ENCODE measurements around the gene PTPRD. TPM values are rescaled to one million over a fixed set of nuclear protein-coding genes. Genes with fewer than 3 reads are reported as not detected.

Gene PTPRD
- total and polyA plus RNA-seq, 10 donors, result 0.08 to 11.7 (median 2.9) TPM

DNA sequence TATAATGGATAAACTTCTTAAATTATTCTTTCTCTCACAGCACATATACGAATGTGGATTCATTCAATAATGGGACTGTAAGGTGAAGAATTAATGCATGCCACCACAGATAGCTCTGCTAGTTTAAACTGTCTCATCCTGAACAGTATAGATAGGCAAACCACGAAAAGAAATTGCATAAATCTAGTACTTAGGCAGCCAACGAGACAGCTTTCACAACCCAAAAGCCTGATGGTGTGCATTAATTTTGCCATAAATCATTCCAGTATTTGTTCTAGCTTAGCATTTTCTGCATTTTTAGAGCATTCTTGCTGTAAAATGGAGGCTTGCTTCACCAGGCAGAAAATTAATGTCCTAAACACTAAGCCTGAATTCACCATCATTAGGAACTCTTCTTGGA lies 1979.0 kb downstream of the PTPRD start:
- no peaks in the 10 kb centered on the region for H3K27me3 ChIP-seq (replicated peaks in 1 of 7)
- H3K9me3 ChIP-seq, result no peaks in the 10 kb centered on the region
- WGBS, 5 donors, result 25 to 48% (median 48%) methylated on average over 3 of the region's 3 CpGs
- TF ChIP-seq POLR2A (IDR thresholded peaks at IDR 0.05), result no peak
- no peak for TF ChIP-seq POLR2AphosphoS5 (IDR thresholded peaks at IDR 0.05)
- TF ChIP-seq, protein P1, sequence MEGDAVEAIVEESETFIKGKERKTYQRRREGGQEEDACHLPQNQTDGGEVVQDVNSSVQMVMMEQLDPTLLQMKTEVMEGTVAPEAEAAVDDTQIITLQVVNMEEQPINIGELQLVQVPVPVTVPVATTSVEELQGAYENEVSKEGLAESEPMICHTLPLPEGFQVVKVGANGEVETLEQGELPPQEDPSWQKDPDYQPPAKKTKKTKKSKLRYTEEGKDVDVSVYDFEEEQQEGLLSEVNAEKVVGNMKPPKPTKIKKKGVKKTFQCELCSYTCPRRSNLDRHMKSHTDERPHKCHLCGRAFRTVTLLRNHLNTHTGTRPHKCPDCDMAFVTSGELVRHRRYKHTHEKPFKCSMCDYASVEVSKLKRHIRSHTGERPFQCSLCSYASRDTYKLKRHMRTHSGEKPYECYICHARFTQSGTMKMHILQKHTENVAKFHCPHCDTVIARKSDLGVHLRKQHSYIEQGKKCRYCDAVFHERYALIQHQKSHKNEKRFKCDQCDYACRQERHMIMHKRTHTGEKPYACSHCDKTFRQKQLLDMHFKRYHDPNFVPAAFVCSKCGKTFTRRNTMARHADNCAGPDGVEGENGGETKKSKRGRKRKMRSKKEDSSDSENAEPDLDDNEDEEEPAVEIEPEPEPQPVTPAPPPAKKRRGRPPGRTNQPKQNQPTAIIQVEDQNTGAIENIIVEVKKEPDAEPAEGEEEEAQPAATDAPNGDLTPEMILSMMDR (IDR thresholded peaks at IDR 0.05 in 8 of 11, conservative IDR thresholded peaks at IDR 0.05 in 3 of 11), result no peak
- H3K4me3 ChIP-seq, result no peak overlapping the region
- H3K4me1 ChIP-seq, result no peaks in the 10 kb centered on the region
- no peak overlapping the region for H3K27ac ChIP-seq
- H3K36me3 ChIP-seq, result no peaks in the 10 kb centered on the region
- intact Hi-C loops (cut with DNase I; ENCODE audit: low total_unique reads), result no loop called here
- DNase-seq, result no peak

DNA sequence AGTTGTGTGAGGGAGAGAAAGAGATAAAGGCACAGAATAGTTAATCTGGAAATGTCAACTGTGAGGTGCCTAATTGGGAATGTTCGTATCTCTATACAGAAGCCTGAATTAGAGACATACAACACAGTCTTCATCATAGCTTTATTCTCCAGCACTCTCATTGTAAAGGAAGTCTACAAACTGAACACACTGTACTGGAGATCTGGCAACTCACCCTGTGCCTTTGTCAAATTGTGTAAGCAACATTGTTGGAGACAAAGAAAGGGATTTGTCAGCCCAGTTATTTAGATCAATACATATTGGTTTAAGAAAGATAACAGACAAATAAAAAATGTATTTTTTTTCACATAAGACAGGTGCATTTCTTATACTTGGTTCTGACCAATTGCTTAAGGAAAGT lies 1980.3 kb downstream of the PTPRD start:
- intact Hi-C loops (cut with DNase I; ENCODE audit: low total_unique reads), result no loop called here

DNA sequence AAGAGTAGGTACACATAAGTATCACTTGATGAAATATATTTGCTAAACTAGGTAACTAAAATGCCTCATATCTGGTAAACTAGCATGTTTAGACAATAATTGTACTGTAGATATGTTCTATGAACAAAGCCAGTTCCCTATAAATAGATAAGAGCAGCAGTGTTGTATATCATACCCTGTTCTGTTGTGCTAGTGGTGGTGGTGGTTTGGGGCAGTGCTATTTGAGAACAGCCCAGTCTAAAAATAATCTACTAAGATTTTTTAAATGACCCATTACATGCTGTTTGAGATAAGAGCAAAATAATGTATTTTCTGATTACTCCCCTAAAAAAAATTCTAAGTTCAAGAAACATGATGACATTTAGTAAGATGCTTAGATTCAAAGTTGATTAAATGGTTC lies 1984.0 kb downstream of the PTPRD start:
- Histone ChIP-seq H3K27me3 (replicated peaks in 1 of 7) (no peaks in the 10 kb centered on the region), H3K4me3 (no peak overlapping the region), H3K36me3 (no peaks in the 10 kb centered on the region), H3K27ac (no peak overlapping the region), H3K9me3 (no peaks in the 10 kb centered on the region), H3K4me1 (no peaks in the 10 kb centered on the region)
- intact Hi-C loops (cut with DNase I; ENCODE audit: low total_unique reads), result no loop called here
- TF ChIP-seq POLR2AphosphoS5 (IDR thresholded peaks at IDR 0.05) (no peak), POLR2A (IDR thresholded peaks at IDR 0.05) (no peak)
- TF ChIP-seq, protein P1 (IDR thresholded peaks at IDR 0.05 in 8 of 11, conservative IDR thresholded peaks at IDR 0.05 in 3 of 11), result no peak
- DNase-seq, result no peak

More for the DNA sequence above, 1980.3 kb downstream of the PTPRD start:
- H3K4me3 ChIP-seq, result no peak overlapping the region
- DNase-seq, result no peak
- H3K9me3 ChIP-seq, result no peaks in the 10 kb centered on the region
- H3K27ac ChIP-seq, result no peak overlapping the region
- no peaks in the 10 kb centered on the region for H3K36me3 ChIP-seq
- TF ChIP-seq POLR2A (IDR thresholded peaks at IDR 0.05), result no peak
- TF ChIP-seq POLR2AphosphoS5 (IDR thresholded peaks at IDR 0.05), result no peak
- TF ChIP-seq, protein P1 (IDR thresholded peaks at IDR 0.05 in 8 of 11, conservative IDR thresholded peaks at IDR 0.05 in 3 of 11), result no peak
- no peaks in the 10 kb centered on the region for H3K4me1 ChIP-seq
- no peaks in the 10 kb centered on the region for H3K27me3 ChIP-seq (replicated peaks in 1 of 7)
- WGBS, 5 donors, result 73 to 94% (median 78%) methylated on average over 1 of the region's 1 CpG

DNA sequence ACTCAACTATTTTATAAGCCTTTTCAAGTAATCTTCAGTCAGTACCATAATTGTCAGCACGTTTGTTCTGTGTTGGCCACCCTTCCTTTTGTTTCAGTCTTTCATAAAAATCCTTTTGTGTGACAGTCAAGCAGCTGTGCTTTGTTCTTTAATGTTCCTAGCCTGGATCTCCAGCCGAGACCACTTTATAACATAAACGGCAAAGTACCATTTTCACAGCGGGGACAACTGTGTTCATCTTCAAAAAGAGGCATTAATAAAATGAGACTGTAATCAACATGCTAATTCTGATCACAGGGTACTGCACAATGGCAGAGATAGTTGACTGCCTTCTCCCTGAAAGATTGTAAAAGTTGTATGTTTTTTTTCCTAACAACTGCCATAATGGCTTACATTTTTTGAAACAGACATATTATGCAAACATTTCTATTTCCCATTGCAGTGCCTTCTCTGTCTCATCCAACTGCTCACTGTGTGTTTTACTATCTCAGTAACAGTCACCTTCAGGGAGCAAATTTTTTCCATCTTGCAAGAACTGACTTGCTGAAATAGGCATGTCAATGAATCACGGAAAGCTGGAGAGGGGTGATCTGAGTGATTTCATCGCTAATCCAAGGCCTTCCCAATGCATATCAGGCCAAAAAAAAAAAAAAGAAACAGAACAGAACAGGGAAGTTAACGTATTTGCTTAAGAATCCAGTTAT lies 1984.7 kb downstream of the PTPRD start:
- Histone ChIP-seq H3K4me1 (no peaks in the 10 kb centered on the region), H3K4me3 (no peak overlapping the region), H3K36me3 (no peaks in the 10 kb centered on the region), H3K27me3 (replicated peaks in 1 of 7) (no peaks in the 10 kb centered on the region), H3K9me3 (no peaks in the 10 kb centered on the region), H3K27ac (no peak overlapping the region)
- intact Hi-C loops (cut with DNase I; ENCODE audit: low total_unique reads), result no loop called here
- no peak for DNase-seq
- TF ChIP-seq POLR2AphosphoS5 (IDR thresholded peaks at IDR 0.05) (no peak), POLR2A (IDR thresholded peaks at IDR 0.05) (no peak)
- TF ChIP-seq, protein P1 (IDR thresholded peaks at IDR 0.05 in 8 of 11, conservative IDR thresholded peaks at IDR 0.05 in 3 of 11), result no peak
- 77 to 91% (median 81%) methylated on average over 7 of the region's 7 CpGs for WGBS, 5 donors
